Measurements from ENCODE around the gene GPR132. TPM values are rescaled to one million over a fixed set of nuclear protein-coding genes. Genes with fewer than 3 reads are reported as not detected.
A peak's percentile ranks its signal among the peaks of the same experiment; 100 is the strongest.

GPR132 gene
- total and polyA plus RNA-seq, 10 of the 15 experiments (the other 5 are each of a cell fraction or from before 2014, with no cell fraction given) = 1.9 to 49.3 (median 20.4) TPM

DNA sequence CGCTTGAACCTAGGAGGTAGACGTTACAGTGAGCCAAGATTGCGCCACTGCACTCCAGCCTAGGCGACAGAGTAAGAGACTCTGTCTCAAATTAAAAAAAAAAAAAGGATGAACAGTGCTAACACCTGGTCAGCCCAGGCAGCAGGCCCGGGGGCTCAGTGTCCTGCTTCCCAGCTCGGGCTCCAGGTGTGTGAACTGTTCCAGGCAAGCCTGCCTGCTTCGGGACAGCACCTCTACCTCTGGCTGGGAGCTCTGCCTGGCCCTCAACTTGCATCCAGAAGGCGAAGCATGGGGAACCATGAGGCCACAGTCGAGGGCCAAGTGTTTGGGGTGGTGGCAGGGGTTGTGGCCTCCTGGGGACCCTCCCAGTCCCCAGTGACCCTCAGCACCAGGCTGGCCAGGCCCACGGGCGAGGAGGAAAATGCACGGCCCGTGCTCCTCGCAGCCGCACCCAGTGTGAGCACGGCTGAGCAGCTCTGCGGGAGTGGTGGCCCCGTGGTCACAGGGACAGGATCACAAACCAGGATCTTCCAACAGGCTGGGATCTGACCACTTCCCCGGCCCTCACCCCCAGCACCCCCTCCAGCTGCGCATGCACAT is 59.8 kb downstream of the GPR132 start:
- Histone ChIP-seq H4K20me1 (ENCODE audit: control insufficient read depth, insufficient read depth) (no peaks in the 10 kb centered on the region; the same call in 1 of the 2 replicates), H3K79me2 (ENCODE audit: control insufficient read depth, insufficient read depth, low read length) (peaks cover 12% of the 10 kb centered on the region), H3K4me3 (no peak overlapping the region), H3K36me3 (ENCODE audit: control insufficient read depth in 2 of 2, insufficient read depth in 2 of 2, low read length in 1 of 2) (peaks cover 23 to 32% of the 10 kb centered on the region in 2 experiments), H3K27me3 (replicated peaks in 1 of 2; ENCODE audit: control insufficient read depth in 2 of 2, insufficient read depth in 2 of 2, low read length in 1 of 2) (no peaks in the 10 kb centered on the region), H2AFZ (ENCODE audit: control insufficient read depth, low read depth, low read length) (no peak overlapping the region), H3K27ac (ENCODE audit: control insufficient read depth, insufficient read depth) (no peak overlapping the region), H3K9ac (ENCODE audit: control insufficient read depth, insufficient read depth, low read length) (no peak overlapping the region), H3K4me2 (ENCODE audit: control insufficient read depth, insufficient read depth) (no peak overlapping the region), H3K9me3 (replicated peaks; ENCODE audit: control insufficient read depth, insufficient read depth, low read length) (no peaks in the 10 kb centered on the region), H3K4me1 (ENCODE audit: control insufficient read depth, insufficient read depth, low read length) (no peaks in the 10 kb centered on the region)
- no TSS peak for BruUV-seq (replicated peaks)
- DNase-seq (ENCODE audit: low read depth, low spot score) = no peak
- 90% methylated on average over 19 of the region's 20 CpGs for WGBS (ENCODE audit: insufficient coverage, insufficient replicate concordance, low lambda C conversion rate, missing lambda C conversion rate)
- intact Hi-C loops (cut with micrococcal nuclease; ENCODE audit: unreplicated experiment) = no loop called here
- FAIRE-seq = no peak
- CTCF ChIA-PET = interaction anchor here (1.0 to 1.5 kb wide), 2 partner anchors 13 to 16 kb away, joined by 3 to 5 read pairs; no protein-coding TSS in a partner anchor
- SMC1A ChIA-PET (ENCODE audit: uncharacterized antibody, unreplicated experiment) = no interaction called here
- RAD21 ChIA-PET (ENCODE audit: unreplicated experiment) = no interaction called here
- POLR2A ChIA-PET = no interaction called here
- peak; percentile 9 for ATAC-seq
- in situ Hi-C loops (cut with MboI) = no loop called here
- TF ChIP-seq SMARCA5 (IDR thresholded peaks at IDR 0.05) (no peak), KDM1A (IDR thresholded peaks at IDR 0.05; ENCODE audit: borderline replicate concordance) (no peak), SP1 (IDR thresholded peaks at IDR 0.05; ENCODE audit: low read depth, low read length) (no peak), BCL11A (IDR thresholded peaks at IDR 0.05; ENCODE audit: low read depth, low read length) (no peak), DPF2 (IDR thresholded peaks at IDR 0.05) (no peak), BHLHE40 (IDR thresholded peaks at IDR 0.05; ENCODE audit: borderline replicate concordance in 1 of 2, low read depth in 2 of 2, low read length in 1 of 2) (no peak), TARDBP (IDR thresholded peaks at IDR 0.05; ENCODE audit: borderline replicate concordance) (no peak), ZNF24 (IDR thresholded peaks at IDR 0.05) (no peak), ASH2L (IDR thresholded peaks at IDR 0.05; ENCODE audit: borderline replicate concordance, low read depth) (no peak), RELA (IDR thresholded peaks at IDR 0.05; ENCODE audit: borderline replicate concordance, partially characterized antibody) (no peak), NFXL1 (IDR thresholded peaks at IDR 0.05; ENCODE audit: borderline replicate concordance) (no peak), SUPT20H (IDR thresholded peaks at IDR 0.05; ENCODE audit: borderline replicate concordance, control insufficient read depth, low read depth, low read length) (no peak)
- TF ChIP-seq, protein P1, sequence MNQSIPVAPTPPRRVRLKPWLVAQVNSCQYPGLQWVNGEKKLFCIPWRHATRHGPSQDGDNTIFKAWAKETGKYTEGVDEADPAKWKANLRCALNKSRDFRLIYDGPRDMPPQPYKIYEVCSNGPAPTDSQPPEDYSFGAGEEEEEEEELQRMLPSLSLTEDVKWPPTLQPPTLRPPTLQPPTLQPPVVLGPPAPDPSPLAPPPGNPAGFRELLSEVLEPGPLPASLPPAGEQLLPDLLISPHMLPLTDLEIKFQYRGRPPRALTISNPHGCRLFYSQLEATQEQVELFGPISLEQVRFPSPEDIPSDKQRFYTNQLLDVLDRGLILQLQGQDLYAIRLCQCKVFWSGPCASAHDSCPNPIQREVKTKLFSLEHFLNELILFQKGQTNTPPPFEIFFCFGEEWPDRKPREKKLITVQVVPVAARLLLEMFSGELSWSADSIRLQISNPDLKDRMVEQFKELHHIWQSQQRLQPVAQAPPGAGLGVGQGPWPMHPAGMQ (IDR thresholded peaks at IDR 0.05; ENCODE audit: borderline replicate concordance) = no peak
- TF ChIP-seq, protein P2, sequence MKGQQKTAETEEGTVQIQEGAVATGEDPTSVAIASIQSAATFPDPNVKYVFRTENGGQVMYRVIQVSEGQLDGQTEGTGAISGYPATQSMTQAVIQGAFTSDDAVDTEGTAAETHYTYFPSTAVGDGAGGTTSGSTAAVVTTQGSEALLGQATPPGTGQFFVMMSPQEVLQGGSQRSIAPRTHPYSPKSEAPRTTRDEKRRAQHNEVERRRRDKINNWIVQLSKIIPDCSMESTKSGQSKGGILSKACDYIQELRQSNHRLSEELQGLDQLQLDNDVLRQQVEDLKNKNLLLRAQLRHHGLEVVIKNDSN (IDR thresholded peaks at IDR 0.05; ENCODE audit: borderline replicate concordance, extremely low read length, insufficient read depth, low read depth, low read length) = no peak
- TF ChIP-seq, protein P3, sequence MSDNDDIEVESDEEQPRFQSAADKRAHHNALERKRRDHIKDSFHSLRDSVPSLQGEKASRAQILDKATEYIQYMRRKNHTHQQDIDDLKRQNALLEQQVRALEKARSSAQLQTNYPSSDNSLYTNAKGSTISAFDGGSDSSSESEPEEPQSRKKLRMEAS (IDR thresholded peaks at IDR 0.05; ENCODE audit: low read depth, low read length) = no peak
- TF ChIP-seq, protein P4, sequence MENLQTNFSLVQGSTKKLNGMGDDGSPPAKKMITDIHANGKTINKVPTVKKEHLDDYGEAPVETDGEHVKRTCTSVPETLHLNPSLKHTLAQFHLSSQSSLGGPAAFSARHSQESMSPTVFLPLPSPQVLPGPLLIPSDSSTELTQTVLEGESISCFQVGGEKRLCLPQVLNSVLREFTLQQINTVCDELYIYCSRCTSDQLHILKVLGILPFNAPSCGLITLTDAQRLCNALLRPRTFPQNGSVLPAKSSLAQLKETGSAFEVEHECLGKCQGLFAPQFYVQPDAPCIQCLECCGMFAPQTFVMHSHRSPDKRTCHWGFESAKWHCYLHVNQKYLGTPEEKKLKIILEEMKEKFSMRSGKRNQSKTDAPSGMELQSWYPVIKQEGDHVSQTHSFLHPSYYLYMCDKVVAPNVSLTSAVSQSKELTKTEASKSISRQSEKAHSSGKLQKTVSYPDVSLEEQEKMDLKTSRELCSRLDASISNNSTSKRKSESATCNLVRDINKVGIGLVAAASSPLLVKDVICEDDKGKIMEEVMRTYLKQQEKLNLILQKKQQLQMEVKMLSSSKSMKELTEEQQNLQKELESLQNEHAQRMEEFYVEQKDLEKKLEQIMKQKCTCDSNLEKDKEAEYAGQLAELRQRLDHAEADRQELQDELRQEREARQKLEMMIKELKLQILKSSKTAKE (IDR thresholded peaks at IDR 0.05; ENCODE audit: low read depth, poor library complexity, severe bottlenecking) = no peak
- TF ChIP-seq, protein P5, sequence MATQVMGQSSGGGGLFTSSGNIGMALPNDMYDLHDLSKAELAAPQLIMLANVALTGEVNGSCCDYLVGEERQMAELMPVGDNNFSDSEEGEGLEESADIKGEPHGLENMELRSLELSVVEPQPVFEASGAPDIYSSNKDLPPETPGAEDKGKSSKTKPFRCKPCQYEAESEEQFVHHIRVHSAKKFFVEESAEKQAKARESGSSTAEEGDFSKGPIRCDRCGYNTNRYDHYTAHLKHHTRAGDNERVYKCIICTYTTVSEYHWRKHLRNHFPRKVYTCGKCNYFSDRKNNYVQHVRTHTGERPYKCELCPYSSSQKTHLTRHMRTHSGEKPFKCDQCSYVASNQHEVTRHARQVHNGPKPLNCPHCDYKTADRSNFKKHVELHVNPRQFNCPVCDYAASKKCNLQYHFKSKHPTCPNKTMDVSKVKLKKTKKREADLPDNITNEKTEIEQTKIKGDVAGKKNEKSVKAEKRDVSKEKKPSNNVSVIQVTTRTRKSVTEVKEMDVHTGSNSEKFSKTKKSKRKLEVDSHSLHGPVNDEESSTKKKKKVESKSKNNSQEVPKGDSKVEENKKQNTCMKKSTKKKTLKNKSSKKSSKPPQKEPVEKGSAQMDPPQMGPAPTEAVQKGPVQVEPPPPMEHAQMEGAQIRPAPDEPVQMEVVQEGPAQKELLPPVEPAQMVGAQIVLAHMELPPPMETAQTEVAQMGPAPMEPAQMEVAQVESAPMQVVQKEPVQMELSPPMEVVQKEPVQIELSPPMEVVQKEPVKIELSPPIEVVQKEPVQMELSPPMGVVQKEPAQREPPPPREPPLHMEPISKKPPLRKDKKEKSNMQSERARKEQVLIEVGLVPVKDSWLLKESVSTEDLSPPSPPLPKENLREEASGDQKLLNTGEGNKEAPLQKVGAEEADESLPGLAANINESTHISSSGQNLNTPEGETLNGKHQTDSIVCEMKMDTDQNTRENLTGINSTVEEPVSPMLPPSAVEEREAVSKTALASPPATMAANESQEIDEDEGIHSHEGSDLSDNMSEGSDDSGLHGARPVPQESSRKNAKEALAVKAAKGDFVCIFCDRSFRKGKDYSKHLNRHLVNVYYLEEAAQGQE (IDR thresholded peaks at IDR 0.05; ENCODE audit: low read depth, low read length) = no peak
